Measurements from ENCODE around the gene LTBP1. TPM values are rescaled to one million over a fixed set of nuclear protein-coding genes. Genes with fewer than 3 reads are reported as not detected.

LTBP1 gene
- total and polyA plus RNA-seq, 2 of the 13 experiments (the other 11 are each of a cell fraction or from before 2014, with no cell fraction given), result 0.12 to 0.22 TPM

DNA sequence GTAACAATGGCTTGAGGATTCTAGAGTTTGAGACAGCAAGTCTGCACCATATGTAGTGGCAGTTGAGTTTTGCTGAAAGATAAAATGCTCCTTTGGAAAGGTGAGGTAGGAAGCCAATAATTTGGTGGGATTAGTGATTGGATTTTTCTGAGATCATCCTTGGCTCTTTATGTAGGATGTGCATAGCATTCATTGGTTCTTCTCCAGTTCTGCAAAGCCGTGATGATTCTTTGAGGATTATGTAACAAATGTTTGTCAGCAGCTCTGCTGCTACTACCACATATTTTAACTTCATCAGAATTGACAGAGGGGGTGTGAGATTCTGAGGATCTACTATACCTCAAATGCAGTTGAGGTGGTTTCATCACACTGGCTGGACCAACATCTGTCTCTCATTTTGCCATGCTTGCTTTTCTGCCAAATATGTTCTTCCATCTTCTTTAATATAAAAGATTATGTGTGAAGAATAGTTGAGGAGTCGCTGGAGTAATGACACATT lies 340.8 kb downstream of the LTBP1 start:
- in situ Hi-C loops (cut with HindIII; ENCODE audit: extremely low pct_ligation_motif_present, low pct_unique_long_range_greater_than_20kb), result no loop called here
- BruUV-seq (replicated peaks), result no TSS peak
- H3K27me3 ChIP-seq (ENCODE audit: control insufficient read depth in 1 of 2, insufficient read depth in 2 of 2, low read length in 2 of 2), result no peaks in the 10 kb centered on the region
- ATAC-seq, result no peak
- H3K79me2 ChIP-seq (ENCODE audit: insufficient read depth, low read length), result no peaks in the 10 kb centered on the region
- no peaks in the 10 kb centered on the region for H3K36me3 ChIP-seq (replicated peaks in 1 of 2; ENCODE audit: control insufficient read depth in 1 of 2, insufficient read depth in 2 of 2, low read length in 2 of 2)
- H3K27ac ChIP-seq (ENCODE audit: extremely low read length, insufficient read depth, low read length), result no peak overlapping the region
- intact Hi-C loops (cut with micrococcal nuclease; ENCODE audit: unreplicated experiment), result no loop called here
- no peak for FAIRE-seq
- H4K20me1 ChIP-seq (ENCODE audit: insufficient read depth, low read length), result no peaks in the 10 kb centered on the region
- peaks cover 12% of the 10 kb centered on the region for H3K4me1 ChIP-seq (ENCODE audit: insufficient read depth, low read length)
- ChIA-PET POLR2A (no interaction called here), CTCF (ENCODE audit: low intra/inter-chr PET ratio, low total read pairs) (no interaction called here)
- no peak for DNase-seq (ENCODE audit: low spot score)
- TF ChIP-seq ZNF790 (CRISPR knock-in tag; IDR thresholded peaks at IDR 0.05; ENCODE audit: borderline replicate concordance), result no peak
- no peak for TF ChIP-seq ZMYM4 (CRISPR knock-in tag; IDR thresholded peaks at IDR 0.05)
- no peak for TF ChIP-seq ZNF121 (CRISPR knock-in tag; IDR thresholded peaks at IDR 0.05)
- TF ChIP-seq CHCHD3 (CRISPR knock-in tag; IDR thresholded peaks at IDR 0.05), result no peak
- TF ChIP-seq GRHL1 (CRISPR knock-in tag; conservative IDR thresholded peaks at IDR 0.05), result no peak
- no peak for TF ChIP-seq NPAS2 (CRISPR knock-in tag; IDR thresholded peaks at IDR 0.05; ENCODE audit: borderline replicate concordance)
- no peak for TF ChIP-seq PCBP1 (IDR thresholded peaks at IDR 0.05; ENCODE audit: borderline replicate concordance, low read depth, low read length)
- TF ChIP-seq, protein P1, sequence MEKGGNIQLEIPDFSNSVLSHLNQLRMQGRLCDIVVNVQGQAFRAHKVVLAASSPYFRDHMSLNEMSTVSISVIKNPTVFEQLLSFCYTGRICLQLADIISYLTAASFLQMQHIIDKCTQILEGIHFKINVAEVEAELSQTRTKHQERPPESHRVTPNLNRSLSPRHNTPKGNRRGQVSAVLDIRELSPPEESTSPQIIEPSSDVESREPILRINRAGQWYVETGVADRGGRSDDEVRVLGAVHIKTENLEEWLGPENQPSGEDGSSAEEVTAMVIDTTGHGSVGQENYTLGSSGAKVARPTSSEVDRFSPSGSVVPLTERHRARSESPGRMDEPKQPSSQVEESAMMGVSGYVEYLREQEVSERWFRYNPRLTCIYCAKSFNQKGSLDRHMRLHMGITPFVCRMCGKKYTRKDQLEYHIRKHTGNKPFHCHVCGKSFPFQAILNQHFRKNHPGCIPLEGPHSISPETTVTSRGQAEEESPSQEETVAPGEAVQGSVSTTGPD (CRISPR knock-in tag; IDR thresholded peaks at IDR 0.05), result no peak
- TF ChIP-seq, protein P2, sequence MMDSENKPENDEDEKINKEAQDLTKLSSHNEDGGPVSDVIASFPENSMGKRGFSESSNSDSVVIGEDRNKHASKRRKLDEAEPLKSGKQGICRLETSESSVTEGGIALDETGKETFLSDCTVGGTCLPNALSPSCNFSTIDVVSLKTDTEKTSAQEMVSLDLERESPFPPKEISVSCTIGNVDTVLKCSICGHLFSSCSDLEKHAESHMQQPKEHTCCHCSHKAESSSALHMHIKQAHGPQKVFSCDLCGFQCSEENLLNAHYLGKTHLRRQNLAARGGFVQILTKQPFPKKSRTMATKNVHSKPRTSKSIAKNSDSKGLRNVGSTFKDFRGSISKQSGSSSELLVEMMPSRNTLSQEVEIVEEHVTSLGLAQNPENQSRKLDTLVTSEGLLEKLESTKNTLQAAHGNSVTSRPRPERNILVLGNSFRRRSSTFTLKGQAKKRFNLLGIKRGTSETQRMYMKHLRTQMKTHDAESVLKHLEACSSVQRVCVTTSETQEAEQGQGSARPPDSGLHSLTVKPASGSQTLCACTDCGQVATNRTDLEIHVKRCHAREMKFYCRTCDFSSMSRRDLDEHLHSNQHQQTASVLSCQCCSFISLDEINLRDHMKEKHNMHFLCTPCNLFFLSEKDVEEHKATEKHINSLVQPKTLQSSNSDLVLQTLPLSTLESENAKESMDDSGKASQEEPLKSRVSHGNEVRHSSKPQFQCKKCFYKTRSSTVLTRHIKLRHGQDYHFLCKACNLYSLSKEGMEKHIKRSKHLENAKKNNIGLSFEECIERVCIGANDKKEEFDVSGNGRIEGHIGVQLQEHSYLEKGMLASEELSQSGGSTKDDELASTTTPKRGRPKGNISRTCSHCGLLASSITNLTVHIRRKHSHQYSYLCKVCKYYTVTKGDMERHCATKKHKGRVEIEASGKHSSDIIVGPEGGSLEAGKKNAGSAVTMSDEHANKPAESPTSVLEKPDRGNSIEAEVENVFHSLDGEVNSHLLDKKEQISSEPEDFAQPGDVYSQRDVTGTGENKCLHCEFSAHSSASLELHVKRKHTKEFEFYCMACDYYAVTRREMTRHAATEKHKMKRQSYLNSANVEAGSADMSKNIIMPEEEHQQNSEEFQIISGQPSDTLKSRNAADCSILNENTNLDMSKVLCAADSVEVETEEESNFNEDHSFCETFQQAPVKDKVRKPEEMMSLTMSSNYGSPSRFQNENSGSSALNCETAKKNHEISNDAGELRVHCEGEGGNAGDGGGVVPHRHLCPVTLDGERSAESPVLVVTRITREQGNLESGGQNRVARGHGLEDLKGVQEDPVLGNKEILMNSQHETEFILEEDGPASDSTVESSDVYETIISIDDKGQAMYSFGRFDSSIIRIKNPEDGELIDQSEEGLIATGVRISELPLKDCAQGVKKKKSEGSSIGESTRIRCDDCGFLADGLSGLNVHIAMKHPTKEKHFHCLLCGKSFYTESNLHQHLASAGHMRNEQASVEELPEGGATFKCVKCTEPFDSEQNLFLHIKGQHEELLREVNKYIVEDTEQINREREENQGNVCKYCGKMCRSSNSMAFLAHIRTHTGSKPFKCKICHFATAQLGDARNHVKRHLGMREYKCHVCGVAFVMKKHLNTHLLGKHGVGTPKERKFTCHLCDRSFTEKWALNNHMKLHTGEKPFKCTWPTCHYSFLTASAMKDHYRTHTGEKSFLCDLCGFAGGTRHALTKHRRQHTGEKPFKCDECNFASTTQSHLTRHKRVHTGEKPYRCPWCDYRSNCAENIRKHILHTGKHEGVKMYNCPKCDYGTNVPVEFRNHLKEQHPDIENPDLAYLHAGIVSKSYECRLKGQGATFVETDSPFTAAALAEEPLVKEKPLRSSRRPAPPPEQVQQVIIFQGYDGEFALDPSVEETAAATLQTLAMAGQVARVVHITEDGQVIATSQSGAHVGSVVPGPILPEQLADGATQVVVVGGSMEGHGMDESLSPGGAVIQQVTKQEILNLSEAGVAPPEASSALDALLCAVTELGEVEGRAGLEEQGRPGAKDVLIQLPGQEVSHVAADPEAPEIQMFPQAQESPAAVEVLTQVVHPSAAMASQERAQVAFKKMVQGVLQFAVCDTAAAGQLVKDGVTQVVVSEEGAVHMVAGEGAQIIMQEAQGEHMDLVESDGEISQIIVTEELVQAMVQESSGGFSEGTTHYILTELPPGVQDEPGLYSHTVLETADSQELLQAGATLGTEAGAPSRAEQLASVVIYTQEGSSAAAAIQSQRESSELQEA (CRISPR knock-in tag; IDR thresholded peaks at IDR 0.05; ENCODE audit: not compliant biosample characterization), result no peak
- no peak for TF ChIP-seq NFKBIZ (CRISPR knock-in tag; IDR thresholded peaks at IDR 0.05)
- no peak for TF ChIP-seq GTF3A (CRISPR knock-in tag; conservative IDR thresholded peaks at IDR 0.05)
- 0% methylated on average over 2 of the region's 2 CpGs for WGBS (ENCODE audit: low lambda C conversion rate)
- no peak overlapping the region for H3K4me2 ChIP-seq (ENCODE audit: low read depth, low read length)
- H3K9me3 ChIP-seq (ENCODE audit: low read length), result no peaks in the 10 kb centered on the region
- no peak overlapping the region for H3K9ac ChIP-seq (ENCODE audit: insufficient read depth, low read depth, low read length)
- no peak overlapping the region for H3K4me3 ChIP-seq (replicated peaks in 1 of 3; ENCODE audit: insufficient read depth in 1 of 3, low read depth in 2 of 3, low read length in 3 of 3)
- H2AFZ ChIP-seq (ENCODE audit: low read length), result no peak overlapping the region

All from HepG2 (cell line).